ENCODE data around the gene AKAP3.

Gene AKAP3

GRCh38 chr12:4603421-4603820, 45.4 kb downstream of the AKAP3 start:
- no peak for DNase-seq (ENCODE audit: low read depth, low spot score)

- no peak for DNase-seq (ENCODE audit: low read depth, low spot score)
These were observed 53.0 kb downstream of the AKAP3 start for GRCh38 chr12:4595881-4596280.

GRCh38 chr12:4591180-4591687, 57.6 kb downstream of the AKAP3 start:
- no peak for DNase-seq (ENCODE audit: low read depth, low spot score)

GRCh38 chr12:4589941-4590340, 58.9 kb downstream of the AKAP3 start:
- no peak for DNase-seq (ENCODE audit: low read depth, low spot score)

- no peak for DNase-seq (ENCODE audit: low read depth, low spot score)
These were observed 59.9 kb downstream of the AKAP3 start for GRCh38 chr12:4588916-4589315.

GRCh38 chr12:4587108-4587507, 61.7 kb downstream of the AKAP3 start:
- no peak for DNase-seq (ENCODE audit: low read depth, low spot score)

GRCh38 chr12:4586500-4586899, 62.4 kb downstream of the AKAP3 start:
- no peak for DNase-seq (ENCODE audit: low read depth, low spot score)

- no peak for DNase-seq (ENCODE audit: low read depth, low spot score)
These were observed 64.0 kb downstream of the AKAP3 start for GRCh38 chr12:4584896-4585295.

GRCh38 chr12:4584281-4584680, 64.6 kb downstream of the AKAP3 start:
- no peak for DNase-seq (ENCODE audit: low read depth, low spot score)

- DNase-seq (ENCODE audit: low read depth, low spot score): no peak
These were observed 68.6 kb downstream of the AKAP3 start for GRCh38 chr12:4580281-4580688.

GRCh38 chr12:4579305-4580102, 69.3 kb downstream of the AKAP3 start:
- DNase-seq (ENCODE audit: low read depth, low spot score): no peak

GRCh38 chr12:4572680-4573079, 76.2 kb downstream of the AKAP3 start:
- no peak for DNase-seq (ENCODE audit: low read depth, low spot score)

GRCh38 chr12:4569261-4569660, 79.6 kb downstream of the AKAP3 start:
- DNase-seq (ENCODE audit: low read depth, low spot score): no peak

- DNase-seq (ENCODE audit: low read depth, low spot score): no peak
These were observed 81.6 kb downstream of the AKAP3 start for GRCh38 chr12:4567073-4567881.

GRCh38 chr12:4566474-4566873, 82.4 kb downstream of the AKAP3 start:
- no peak for DNase-seq (ENCODE audit: low read depth, low spot score)
